GM21515 (cell line): ENCODE data around the gene DNAH14.
"Not testable (repeated sequence)": the region's sequence is repeated elsewhere in the genome, so short reads cannot be mapped to it uniquely, and the experiment has no call there.

Experiments
- ATAC-seq: cut with Tn5 transposase; IDR thresholded peaks from one replicate; pipeline ENCODE4 v1.9.1; 2021; ENCODE audit not compliant: unreplicated experiment

Gene DNAH14

DNA sequence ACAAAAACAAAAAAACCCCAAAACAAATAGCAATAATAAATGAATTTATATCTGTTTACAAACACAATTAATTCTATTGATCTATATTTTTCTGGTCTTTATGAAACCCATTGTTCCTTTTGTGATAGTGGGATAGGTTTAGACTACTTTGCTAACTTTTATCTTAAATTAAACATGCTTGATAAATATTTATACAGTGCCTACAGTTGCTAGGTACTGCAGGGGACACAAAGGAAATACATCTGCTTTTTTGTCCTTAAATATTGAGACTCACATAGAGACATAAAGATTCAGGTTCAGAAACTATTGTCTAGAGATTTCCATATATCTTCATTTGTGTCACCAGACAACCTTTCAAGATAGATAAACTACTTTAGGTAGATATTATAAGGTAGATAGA lies 8.5 kb upstream of the DNAH14 start:
- no peak for ATAC-seq

DNA sequence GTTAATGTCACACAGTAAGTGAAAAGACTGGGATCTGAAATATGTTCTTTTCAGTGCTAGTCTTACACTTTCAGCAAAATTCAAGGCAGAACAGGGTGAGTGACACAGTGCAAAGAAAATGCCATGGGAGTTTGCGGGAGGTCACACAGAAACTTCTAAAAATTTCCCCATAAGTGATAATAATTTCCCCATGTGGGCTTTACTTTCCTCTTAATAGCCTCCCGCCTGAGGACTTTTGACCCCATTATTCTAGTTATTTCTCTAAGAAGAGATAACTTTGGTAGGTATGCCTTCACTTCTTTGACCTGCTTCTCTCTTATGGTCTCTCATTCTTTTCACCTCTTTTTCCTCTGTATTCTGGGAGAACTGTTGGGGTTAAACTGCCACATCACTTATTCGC lies 8.1 kb upstream of the DNAH14 start:
- no peak for ATAC-seq

DNA sequence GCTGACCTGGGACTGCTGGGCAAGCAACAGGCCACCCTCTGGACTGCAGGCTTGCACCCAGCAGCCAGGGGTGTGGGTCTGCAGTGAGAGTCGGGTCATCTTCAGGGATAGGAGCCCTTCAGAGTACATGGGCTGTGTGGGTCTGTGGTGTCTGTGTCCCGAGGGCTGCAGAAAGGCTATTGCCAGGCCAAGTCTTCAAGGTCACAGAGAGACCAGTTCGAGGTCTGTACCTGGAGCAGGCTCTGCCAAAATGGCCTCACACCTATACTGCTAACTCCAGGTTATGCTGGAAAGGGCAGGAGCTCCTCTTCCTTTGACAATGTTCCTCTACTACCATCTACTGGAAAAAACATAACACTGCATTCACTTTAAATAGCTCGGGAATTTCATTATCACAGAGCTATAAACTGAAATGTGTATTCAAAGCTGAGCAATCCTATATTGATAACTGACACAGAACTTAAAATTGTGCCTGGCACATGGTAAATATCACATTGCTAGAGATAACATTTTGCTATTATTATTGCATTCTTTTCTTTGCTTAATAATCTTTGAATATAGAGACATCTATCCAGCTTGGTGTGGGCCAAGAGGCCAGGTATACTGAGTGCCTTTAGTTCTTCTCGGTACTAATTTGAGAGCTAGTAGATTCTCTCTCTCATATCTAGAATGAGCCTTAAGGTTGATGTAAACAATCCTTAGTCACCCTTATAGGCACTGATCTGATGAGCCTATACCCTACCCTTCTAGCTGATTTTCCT lies 6.9 kb upstream of the DNAH14 start:
- no peak for ATAC-seq

DNA sequence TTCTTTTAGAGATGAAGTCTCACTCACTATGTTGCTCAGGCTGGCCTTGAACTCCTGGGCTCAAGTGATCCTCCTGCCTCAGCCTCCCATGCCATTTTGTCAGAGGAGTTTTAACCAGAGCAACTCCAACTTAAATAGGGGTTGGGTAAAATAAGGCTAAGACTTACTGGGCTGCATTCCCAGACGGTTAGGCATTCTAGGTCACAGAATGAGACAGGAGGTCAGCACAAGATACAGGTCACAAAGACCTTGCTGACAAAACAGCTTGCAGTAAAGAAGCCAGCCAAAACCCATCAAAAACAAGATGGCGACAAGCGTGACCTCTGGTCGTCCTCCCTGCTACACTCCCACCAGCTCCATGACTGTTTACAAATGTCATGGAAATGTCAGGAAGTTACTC lies 5.7 kb upstream of the DNAH14 start:
- ATAC-seq, result no peak

DNA sequence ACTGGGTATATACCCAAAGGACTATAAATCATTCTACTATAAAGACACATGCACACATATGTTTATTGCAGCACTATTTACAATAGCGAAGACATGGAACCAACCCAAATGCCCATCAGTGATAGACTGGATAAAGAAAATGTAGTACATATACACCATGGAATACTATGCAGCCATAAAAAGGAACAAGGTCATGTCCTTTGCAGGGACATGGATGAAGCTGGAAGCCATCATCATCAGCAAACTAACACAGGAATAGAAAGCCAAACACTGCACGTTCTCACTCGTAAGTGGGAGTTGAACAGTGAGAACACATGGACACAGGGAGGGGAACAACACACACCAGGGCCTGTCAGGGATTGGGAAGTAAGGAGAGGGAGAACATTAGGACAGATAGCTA lies 1.8 kb upstream of the DNAH14 start:
- ATAC-seq, result not testable (repeated sequence)

DNA sequence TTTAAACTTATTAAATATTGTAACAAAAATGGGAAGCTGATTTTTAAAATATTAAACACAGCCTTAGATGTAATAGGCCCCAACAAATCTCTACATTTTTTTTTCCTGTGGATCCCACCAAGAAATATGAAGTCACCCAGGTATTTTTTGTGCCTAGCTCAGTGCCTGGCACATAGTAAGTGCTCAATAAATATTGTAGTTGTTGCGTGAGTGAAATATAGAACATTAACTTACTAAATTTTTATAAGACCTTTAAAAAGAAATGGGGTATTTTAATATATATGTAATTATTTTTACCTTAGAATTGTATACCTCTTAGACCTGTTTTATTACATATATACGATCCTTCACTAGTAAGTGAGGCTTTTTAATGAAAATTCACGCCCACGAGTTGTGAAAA lies 569 bp upstream of the DNAH14 start:
- no peak for ATAC-seq

DNA sequence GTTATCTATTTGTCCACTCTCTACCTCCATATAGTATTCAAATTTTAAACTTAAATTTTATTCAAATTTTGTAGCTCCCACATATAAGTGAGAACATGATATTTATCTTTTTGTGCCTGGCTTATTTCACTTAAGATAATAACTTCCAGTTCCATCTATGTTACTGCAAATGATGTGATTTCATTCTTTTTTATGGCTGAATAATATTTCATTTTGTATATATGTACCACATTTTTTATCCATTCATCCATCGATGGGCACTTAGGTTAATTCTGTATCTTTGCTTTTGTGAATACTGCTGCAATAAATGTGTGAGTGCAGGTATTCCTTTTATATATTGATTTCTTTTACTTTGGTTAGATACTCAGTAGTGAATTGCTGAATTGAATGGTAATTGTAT lies 2.1 kb downstream of the DNAH14 start:
- ATAC-seq, result no peak

DNA sequence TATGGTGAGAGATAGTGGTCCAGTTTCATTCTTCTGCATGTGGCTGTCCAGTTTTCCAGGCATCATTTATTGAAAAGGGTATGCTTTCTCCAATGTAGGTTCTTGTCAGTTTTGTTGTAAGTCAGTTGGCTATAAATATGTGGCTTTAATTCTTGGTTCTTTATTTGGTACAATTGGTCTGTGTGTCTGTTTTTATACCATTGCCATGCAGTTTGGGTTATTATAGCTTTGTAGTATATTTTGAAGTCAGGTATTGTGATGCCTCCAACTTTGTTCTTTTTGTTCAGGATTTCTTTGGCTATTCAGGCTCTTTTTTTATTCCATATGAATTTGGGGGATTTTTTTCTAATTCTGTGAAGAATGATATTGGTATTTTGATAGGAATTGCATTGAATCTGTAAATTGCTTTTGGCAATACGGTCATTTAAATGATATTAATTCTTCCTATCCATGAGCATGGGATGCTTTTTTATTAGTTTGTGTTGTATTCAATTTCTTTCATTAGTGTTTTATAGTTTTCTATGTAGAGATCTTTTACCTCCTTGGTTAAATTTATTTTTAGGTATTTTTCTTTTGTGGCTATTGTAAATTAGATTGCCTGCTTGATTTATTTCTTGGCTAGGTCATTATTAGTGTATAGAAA lies 3.3 kb downstream of the DNAH14 start:
- ATAC-seq, result no peak

DNA sequence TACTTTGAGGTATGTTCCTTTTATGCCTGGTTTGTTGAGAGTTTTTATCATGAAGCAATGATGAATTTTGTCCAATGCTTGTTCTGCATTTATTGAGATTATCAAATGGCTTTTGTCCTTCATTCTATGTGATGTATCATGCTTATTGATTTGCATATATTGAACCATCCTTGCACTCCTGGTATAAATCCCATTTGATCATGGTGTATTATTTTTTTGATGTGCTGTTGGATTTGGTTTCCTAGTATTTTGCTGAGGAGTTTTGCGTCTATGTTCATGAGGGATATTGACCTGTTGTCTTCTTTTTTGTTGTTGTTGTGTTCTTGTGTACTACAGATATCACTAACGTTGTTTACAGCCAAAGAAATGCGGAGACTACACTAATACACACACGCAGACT lies 4.1 kb downstream of the DNAH14 start:
- no peak for ATAC-seq

DNA sequence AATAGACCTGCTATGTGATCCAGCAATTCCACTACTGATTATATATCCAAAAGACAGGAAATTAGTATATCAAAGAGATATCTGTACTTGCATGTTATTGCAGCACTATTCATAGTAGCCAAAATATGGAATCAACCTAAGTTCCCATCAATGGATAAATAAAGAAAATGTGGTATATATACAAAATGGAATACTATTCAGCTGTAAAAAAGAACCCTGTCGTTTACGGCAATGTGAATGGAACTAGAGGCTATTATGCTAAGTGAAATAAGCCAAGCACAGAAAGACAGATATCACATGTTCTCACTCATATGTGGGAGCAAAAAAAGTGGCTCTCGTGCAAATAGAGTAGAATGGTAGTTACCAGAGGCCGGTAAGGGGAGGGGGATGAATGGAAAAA lies 9.2 kb downstream of the DNAH14 start:
- ATAC-seq, result no peak

DNA sequence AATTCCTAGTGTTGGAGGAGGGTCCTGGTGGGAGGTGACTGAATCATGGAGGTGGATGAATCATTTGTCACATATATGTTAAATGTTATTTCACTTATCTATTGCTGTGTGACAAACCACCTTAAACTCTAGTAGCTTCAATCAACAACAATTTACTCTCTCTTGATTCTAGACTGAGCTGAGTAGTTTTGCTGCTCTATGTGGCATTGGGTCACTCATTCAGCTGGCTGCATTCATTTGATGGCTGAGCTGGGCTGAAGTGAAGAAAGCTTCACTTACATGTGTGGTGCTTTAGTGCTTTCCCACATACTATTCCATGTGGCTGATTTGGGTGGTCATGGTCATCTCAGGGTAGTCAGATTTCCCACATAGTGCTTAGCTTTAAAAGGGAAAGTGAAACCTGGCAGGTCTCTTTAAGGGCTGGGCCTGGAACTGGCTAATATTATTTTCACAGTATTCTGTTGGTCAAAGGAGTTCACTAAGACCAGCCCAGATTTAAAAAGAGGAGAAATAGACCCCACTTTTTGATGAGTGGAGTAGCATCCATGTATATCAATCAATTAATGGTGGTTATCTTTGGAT lies 10.5 kb downstream of the DNAH14 start:
- ATAC-seq, result no peak

DNA sequence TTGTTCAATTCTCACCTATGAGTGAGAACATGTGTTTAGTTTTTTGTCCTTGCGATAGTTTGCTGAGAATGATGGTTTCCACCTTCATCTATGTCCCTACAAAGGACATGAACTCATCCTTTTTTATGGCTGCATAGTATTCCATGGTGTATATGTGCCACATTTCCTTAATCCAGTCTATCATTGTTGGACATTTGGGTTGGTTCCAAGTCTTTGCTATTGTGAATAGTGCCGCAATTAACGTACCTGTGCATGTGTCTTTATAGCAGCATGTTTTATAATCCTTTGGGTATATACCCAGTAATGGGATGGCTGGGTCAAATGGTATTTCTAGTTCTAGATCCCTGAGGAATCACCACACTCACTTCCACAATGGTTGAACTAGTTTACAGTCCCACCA lies 11.3 kb downstream of the DNAH14 start:
- not testable (repeated sequence) for ATAC-seq

DNA sequence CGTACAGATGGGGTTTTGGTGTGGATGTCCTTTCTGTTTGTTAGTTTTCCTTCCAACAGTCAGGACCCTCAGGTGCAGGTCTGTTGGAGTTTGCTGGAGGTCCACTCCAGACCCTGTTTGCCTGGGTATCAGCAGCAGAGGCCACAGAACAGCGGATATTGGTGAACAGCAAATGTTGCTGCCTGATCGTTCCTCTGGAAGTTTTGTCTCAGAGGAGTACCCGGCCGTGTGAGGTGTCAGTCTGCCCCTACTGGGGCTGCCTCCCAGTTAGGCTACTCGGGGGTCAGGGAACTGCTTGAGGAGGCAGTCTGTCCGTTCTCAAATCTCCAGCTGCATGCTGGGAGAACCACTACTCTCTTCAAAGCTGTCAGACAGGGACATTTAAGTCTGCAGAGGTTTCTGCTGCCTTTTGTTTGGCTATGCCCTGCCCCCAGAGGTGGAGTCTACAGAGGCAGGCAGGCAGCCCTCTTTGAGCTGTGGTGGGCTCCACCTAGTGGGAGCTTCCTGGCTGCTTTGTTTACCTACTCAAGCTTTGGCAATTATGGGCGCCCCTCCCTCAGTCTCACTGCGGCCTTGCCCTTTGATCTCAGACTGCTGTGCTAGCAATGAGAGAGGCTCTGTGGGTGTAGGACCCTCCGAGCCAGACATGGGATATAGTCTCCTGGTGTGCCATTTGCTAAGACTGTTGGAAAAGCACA lies 16.3 kb downstream of the DNAH14 start:
- ATAC-seq, result not testable (repeated sequence)

DNA sequence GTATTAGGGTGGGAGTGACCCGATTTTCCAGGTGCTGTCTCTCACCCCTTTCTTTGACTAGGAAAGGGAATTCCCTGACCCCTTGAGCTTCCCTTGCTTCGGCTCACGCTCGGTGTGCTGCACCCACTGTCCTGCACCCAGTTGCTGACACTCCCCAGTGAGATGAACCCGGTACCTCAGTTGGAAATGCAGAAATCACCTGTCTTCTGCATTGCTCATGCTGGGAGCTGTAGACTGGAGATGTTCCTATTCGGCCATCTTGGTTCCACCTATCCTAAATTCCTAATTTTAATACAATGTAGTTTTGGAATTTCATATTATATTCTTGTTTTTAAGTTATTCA lies 16.8 kb downstream of the DNAH14 start:
- not testable (repeated sequence) for ATAC-seq

DNA sequence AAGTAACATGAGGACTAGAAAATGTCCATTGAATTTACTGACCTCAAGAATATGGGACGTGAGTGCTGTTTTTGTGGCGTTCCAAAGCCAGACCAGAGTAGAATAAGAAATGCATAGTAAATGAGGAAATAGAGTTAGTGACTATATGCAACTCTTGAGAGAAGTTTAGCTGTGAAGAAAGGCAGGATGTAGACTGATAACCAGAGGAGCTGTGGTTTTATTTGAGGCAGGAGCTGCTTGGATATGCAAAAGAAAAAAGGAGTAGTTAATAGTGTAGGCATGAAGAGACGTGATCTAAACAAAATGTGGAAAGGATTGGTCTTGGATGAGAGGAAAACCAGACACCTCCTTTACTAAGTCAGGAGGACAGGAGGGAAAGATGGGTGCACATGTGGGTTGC lies 28.2 kb downstream of the DNAH14 start:
- no peak for ATAC-seq

DNA sequence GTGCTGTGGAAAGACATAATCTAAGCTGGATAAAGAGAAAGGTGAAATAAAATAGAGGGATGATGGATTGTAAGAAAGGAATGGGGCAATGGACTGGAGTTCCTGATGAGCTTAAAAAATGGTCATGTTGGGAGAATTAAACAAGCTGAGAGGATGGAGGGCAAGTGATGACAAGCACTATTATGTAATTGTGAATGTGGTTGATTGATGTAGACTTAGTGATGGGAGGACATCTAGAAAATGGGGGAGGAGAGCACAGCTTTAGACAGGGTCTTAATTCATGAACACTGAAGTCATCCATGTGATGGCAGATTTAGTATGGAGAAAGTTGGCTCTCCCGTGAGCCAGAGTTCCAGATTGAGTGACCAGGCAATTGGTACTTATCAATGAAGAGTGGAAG lies 29.0 kb downstream of the DNAH14 start:
- ATAC-seq, result no peak

DNA sequence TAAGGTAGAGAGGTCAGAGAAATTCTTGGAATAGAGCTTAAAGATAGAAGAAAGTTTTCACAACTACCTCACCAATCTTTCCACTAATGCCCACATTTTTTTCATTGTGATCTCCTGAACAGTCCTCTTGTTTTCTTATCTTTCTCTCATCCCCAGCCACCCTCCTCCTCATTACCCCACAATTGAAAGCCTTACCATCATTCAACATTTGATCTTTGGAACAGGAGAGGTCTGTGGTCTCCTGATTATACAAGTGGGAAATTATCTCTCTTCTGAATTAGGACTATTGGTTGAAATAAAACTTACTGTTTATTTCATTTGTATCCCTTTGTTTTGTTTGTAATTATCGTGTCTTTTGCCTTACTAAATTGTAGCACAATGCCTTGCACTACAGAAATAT lies 29.6 kb downstream of the DNAH14 start:
- ATAC-seq, result no peak

DNA sequence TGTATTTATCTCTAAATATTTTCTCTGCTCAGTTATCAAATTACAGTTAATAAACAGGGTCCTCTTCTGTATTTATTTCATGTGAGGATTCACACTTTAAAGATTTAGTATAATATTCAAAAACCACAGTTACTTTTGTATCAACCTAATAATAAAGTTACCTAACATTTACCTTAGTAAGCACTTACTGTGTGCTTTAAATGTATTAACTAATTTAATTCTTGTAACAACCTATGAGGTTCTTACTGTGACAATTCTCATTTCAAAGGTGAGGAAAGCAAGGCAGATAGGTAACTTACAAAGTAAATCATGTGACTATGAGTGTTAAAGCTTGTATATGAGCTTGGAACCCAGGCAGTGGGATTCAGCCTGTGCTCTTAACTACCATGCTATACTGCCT lies 30.2 kb downstream of the DNAH14 start:
- no peak for ATAC-seq

DNA sequence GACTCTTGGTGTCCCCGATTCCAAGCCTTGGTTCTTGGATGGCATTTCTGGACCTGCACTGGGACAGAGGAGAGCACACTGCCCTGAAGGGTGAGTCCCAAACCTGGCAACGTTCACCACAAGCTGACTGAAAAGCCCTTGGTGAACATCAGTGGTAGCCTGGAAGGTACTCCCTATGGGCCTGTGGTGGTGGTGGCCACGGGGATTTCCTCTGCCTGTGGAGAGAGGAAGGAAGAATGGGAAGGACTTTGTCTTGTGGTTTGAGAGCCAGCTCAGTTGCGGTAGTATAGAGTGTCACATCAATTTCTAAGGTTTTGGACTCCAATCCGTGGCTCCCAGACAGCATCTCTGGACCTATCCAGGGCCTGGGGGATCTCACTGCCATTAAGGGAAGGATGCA lies 50.7 kb downstream of the DNAH14 start:
- no peak for ATAC-seq

DNA sequence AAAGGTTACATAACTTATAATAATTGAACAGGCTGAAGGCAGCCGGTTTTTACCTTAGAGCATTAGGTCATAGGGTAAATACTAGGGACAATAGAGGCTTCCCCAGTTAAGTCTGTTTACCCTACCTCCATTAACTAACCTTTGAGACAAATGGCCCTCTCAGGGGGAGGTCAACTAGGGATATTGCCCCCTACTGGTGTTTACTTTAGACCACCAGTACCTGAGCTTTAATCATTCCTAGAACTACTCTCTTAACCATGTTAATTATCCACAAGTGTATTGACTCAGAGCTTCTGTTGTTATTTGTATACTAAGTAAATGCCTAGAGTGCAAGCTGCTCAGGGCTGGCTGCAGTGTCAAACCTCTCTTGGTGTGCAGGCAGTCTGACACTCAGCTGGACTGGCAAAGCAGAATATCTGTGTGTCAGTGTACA lies 52.5 kb downstream of the DNAH14 start:
- ATAC-seq, result not testable (repeated sequence)

DNA sequence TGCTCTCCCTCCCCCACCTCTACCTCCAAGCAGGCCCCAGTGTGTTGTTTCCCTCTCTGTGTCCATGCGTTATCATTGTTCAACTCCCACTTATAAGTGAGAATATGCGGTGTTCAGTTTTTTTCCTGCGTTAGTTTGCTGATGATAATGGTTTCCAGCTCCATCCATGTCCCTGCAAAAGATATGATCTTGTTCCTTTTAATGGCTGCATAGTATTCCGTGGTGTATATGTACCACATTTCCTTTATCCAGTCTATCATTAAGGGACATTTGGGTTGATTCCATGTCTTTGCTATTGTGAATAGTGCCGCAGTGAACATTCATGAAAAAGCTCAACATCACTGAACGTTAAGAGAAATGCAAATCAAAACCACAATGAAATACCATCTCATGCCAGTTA lies 58.6 kb downstream of the DNAH14 start:
- no peak for ATAC-seq

DNA sequence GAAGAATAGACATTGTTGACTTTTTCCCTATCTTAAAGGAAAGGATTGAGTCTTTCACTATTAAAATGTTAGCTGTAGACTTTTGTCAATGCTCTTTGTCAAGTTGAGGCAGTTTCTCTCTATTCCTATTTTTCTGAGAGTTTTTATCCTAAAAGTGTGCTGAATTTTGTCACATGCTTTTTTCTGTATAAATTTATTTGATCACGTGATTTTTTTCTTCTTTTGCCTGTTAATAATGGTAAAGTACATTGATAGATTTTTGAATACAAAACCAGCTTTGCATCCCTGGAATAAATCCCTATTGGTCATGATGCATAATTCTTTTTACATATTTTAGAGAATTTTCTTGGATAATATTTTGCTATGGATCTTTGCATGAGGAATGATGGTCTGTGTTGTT lies 60.1 kb downstream of the DNAH14 start:
- ATAC-seq, result no peak
